NCI-H1092 (cell line): ENCODE data around the gene CCDC47.
"Not testable (repeated sequence)": the region's sequence is repeated elsewhere in the genome, so short reads cannot be mapped to it uniquely, and the experiment has no call there.

ENCODE experiments used
- DNase-seq: peaks from one replicate; lab custom pipeline; 2025; lab: John Stamatoyannopoulos, UW

CCDC47 gene

GRCh38 chr17:63735691-63736090, 37.7 kb downstream of the CCDC47 start:
- no peak for DNase-seq

- no peak for DNase-seq
Measured at GRCh38 chr17:63722403-63722802, 51.0 kb downstream of the CCDC47 start.

DNA sequence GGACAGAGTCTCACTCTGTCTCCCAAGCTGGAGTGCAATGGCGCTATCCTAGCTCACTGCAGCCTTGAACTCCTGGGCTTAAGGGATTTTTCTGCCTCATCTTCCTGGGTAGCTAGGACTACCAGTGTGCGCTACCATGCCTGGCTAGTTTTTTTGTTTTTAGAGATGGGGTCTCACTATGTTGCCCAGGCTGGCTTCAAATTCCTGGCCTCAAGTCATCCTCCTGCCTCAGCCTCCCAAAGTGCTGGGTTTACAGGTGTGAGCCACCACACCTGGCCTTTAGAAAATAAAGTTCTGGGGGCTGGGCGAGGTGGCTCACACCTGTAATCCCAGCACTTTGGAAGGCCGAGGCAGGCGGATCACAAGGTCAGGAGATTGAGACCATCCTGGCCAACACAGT, 53.2 kb downstream of the CCDC47 start:
- DNase-seq, result not testable (repeated sequence)

DNA sequence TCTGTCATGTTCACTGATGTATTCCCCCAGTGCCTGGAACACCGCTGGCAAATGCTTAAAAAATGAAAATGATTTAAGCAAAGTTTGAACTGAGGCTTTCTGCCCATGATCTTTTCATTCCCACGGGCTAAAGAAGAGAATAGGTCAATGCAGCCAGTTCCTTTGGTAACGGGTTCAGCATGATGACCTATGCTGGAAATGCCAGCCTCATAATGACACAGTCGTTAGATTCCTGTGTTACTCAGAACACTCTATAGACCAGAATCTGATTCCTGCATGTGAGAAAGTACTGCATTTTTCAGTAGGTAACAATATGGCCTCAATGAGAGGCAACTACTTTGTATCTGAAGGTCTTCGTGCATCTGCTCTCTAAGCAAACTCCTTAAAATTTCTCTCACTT, 54.4 kb downstream of the CCDC47 start:
- no peak for DNase-seq

DNA sequence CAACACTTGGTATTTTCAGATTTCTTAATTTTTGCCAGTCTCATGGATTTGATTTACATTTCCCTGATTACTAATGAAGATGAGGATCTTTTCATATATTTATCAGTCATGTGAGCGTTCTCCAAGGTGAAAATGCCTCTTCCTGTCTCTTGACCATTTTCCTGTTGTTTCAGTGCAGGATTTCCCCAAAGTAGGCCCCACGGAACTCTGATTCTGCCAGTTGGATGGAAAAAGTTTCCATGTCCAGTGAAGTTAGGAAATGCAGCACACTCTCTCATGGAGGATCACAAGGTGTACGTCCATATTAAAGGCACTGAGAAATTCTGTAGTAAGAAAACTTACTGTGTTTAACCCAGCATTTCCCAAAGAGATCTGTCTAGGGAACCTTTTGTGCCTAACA, 57.0 kb downstream of the CCDC47 start:
- no peak for DNase-seq

- DNase-seq, result no peak
Measured at GRCh38 chr17:63714550-63715277, 58.7 kb downstream of the CCDC47 start.

GRCh38 chr17:63709110-63709509, 64.3 kb downstream of the CCDC47 start:
- DNase-seq, result no peak

DNA sequence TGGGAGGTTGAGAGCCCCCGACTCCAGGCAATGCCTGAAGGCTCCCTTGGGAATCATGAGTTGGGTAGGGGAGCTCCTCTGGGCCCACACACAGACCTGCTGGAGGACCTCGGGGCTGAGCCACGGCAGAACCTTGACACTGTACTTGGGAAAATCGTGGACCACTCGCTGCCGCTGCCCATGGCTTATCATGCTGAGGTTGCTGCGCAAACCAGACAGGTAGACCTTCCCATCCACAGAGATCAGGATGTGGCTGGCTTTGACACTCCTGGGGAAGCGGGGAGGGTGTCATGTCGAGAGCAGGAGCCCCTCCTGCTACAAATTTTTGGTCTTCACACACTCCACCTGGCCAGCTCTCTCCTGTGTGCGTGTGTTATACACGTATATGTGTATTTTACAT, 66.2 kb downstream of the CCDC47 start:
- no peak for DNase-seq

DNA sequence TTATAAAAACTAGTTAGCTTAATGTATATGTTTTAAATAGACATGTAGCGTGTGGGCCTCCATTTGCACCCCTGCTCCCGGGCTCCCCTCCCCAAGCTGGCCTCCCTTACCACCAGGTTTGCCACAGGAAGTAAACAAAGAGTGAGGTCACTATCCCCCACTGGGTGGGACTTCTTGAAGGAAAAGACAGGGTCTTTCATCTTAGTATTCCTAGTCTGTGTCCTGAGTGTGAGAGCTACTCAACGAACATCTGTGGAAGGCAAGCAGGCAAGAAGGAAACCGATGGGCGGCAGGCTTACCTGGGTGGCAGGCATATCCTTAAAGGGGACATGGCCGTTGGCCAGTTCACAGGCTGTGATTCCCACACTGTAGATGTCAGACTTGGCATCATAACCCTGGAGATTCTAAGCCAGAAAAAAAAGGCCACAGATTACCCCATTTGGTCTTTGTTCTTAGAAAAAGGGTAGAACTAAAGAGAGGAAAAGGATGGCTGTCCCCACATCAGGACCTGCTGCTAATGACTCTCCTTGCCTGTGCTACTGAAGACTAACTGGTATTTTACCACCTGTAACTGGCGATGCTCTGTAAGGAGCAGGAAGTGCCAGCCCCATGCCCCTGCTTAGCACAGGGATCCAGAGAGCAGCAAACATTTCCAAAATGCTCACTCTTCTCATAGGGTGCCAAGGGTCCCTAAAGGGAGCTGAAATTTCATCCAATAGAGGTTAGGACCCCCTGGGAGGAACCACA, 66.9 kb downstream of the CCDC47 start:
- DNase-seq, result no peak

DNA sequence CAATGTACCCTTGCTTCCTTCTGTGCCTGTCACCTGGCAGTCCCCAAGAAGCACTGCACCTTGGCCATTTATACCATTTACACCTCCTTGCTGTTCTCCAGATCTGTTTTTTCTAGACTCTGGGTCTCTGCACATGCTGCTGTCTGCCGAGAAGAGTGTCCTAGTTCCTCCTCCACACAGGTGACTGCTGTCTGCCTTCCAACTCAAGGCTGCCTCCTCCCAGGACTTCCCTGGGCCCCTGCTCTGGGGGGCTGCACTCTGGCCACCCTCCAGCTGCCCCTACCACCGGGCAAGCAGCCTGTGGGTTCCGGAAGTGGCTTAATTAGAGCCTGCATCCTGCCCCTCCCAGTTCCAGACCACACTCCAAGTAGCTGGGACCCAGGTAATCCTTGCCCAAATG, 67.7 kb downstream of the CCDC47 start:
- no peak for DNase-seq

DNA sequence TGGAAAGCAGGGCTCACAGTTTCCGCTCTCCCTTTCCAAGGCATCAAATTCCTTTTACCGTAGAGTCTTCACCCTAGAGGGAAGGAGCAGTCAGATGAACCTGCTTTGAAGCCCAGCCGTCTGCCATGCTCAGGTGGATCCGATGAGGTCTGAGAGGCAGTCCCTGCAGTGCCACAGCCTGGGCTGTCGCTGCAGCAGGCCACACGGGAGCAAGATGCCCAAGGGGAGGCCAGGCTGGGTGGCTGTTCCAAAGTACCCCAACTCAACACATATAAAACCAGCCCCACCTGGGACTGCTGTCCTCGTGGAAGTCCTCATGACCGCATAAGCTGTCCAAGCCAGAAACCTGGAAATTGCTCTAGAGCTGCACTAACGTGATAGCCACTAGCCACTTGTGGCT, 68.6 kb downstream of the CCDC47 start:
- no peak for DNase-seq

DNA sequence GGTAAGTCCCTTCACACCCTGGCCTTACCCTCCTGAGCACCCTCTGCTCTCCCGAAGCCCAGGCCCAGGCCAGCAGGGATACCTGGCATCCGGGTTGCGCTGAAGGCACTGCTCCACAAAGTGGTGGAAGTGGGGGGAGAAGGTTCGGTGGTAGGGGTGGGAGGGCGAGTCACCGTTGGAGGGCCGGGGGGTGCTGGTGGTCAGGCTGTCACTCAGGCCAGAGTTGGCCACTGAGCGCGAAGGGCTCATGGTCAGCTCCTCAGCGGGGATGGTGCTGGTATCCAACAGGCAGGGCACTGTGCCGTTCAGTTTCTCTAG, 69.2 kb downstream of the CCDC47 start:
- DNase-seq, result no peak

DNA sequence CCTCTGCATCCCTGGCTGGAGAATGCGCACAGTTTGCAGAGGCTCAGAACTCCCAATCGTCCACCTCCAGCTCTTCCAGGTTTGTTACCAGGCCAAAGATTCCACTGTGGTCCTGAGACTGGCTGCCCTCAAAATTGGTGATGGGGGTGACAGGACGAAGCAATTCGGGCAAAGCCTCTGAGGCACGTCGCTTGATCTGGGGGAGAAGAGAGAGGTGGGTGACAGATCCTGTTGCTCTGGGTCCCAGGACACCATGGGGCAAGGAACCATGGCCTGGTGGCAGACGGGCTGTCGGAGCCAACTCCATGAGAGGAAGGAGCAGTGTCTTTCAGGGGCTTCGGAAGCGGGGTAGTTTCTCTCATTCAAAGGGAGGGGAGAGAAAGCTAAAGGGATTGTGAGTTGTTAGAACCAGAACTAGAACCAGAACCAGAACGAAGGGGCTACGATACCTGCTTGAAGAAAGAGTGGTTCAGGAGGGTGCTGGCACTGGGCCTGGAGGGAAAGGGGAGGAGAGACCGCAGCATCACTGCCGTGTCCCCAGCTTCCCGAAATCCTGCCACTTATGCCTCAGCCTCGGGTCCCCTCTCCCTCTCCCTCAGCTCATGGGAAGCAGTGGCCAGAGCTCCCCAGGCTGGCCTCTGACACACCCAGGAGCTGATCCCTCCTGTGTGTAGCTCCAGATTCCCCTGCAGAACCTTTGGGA, 69.7 kb downstream of the CCDC47 start:
- no peak for DNase-seq

DNA sequence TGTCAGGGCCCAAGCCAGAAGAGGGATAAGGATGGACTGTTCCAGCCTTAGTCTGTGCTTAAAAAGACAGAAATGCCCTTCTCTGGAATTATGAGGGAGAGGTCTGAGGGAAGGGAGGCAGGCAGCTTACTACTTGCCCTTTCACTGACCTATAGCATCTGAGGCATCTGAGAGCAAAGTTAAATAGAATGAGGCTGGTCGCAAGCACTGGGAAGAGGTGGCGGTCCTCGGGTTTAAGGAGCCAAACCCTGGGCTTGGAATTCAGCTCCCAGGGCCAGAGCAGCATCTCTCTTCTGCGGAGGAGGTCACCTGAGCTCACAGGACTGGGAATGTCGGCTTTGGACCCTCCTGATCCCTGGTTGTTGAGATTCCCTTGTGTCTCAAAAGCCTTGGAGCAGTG, 70.4 kb downstream of the CCDC47 start:
- no peak for DNase-seq

GRCh38 chr17:63702721-63703015, 70.7 kb downstream of the CCDC47 start:
- DNase-seq, result no peak

DNA sequence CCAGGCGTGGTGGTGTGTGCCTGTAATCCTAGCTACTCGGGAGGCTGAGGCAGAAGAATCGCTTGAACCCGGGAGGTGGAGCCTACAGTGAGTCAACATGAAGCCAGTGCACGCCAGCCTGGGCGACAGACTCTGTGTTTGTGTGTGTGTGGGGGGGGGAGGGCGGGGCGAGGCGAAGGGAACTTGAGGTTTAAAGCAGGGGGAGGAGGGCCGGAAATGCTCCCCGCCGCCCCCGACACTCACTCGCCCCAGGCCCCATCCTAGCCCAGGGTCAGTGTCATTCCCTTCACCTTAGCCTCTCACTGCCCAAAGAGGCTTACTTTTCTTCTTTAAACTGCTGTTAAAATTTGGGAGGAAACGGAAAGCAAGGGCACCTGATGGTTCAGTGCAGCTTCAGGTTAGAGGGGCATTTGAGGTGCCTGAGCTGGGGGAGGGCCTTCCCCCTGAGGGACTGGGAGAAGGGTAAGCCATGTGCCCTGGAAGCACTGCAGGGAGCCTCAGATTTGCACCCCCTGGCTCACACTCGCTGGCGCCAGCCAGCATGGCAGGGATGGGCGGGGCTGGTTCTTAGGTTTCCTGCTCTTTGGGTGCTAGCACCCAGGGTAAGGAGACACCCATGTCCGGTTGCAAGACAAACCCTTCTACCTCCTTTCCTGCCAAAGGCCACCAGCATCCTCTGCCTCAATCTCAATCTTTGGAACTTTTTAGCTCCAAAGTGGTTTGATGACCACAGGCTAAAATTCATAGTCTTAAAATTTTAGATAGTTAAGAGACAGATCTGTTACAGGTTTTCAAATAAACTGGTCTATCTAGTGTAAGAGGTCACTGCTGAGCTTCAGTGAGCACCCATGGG, 71.3 kb downstream of the CCDC47 start:
- no peak for DNase-seq

GRCh38 chr17:63701456-63701820, 72.0 kb downstream of the CCDC47 start:
- no peak for DNase-seq

DNA sequence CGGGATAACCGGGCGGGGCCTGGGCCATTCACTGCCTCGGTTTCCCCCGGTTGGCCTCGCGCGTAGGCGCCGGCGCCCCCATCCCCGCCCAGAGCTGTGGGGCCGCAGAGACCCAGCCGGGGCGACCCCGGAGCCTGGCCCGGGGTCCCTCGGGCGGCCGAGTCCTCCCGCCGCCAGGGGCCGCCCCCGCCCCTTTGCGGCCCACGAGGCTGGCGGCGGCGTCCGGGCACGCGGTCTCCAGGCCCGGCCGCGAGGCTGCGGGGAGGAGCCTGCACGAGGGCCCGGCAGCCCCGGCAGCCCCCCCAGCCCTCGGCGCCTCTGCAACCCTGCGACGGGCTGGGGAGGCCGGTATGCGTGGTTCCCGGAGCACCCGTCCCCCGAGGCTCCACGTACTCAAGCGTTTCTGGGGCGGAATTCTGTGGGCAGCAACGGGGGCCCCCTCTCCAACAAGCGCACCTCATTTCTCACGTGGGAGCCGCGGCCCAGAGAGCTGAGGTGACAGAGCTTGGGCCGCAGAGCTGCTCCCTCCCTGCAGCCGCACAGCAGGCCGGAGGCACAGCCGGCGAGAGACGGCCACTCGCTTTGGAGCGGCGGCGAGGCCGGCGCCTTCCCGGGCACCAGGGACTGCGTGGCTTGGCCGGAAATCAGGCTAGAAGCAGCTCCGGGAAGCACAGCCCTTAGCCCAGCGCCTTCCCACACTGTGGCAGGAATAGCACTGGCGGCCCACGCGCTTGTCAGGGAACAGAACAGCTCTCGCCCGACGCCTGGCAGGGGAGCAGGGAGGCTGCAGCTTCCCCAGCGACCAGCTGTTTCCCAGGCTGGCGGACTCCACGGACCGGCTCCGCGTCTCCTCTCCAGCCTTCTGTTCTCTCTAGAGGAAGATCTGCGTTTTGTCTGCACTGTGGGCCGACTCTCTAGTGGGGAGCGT, 72.6 kb downstream of the CCDC47 start:
- DNase-seq, result peak; percentile 43

DNA sequence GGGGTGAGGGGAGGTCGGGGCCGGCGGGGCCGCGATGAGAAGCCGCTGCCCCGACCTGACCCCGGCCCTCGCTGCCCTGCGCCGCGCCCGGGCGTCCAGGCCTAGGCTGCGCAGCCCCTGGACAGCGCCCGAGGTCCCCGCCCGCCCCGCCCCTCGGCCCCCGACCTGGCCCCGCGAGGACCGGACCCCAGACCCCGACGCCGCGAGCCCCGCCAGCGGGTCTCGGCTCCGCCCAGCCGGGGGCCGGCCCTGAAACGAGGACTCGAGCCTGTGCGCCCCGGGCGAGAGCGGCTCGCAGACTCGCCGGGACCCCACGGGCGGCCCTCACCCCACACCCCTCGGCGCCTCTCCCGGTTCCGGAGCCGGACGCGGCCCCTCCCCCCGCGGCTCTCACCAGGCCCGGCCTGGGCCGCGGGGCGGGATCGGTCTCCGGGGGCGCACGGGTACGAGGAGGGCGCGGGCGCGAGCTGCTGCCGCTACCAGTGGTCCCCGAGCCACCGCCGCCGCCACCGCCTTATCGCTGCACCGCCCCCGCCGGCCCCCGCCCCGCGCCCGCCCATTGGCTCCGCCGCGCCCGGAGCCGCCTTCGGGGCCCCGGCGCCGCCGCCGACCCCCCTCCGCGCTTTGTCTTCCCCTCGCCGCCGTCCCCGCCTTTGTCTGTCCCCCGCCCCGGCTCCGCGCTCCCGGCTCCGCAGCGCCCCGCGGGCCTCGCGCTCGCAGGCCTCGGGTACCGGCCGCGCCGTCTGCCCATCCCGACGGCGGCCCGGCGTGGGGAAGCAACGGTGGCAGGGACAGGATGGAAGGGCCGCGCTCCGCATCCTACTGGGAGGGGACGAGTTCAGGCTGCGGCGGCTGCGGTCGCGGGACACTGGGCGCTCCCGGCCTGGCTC, 73.5 kb downstream of the CCDC47 start, which contains the start of gene LIMD2:
Gene LIMD2 (minus strand): TSS at position 488 of the 890 bp plus-strand sequence. CDS start 827 bp downstream, outside the sequence.
- DNase-seq, result peak; percentile 66
